Keratinocyte (primary cell): ENCODE results near the gene GPBP1. TPM values are rescaled to one million over a fixed set of nuclear protein-coding genes. Genes with fewer than 3 reads are reported as not detected.
A peak's percentile ranks its signal among the peaks of the same experiment; 100 is the strongest.

Experiments used
- DNase-seq: peaks from one replicate; pipeline ENCODE4 v3.0.0-alpha.2; 2011; ENCODE audit warnings: low read depth, missing footprints, low spot score
- FAIRE-seq: peaks from 2 replicates; lab custom pipeline; 2011; peaks lifted over from hg19 to GRCh38; lab: Jason Lieb, UNC
- H2AFZ ChIP-seq: 2 replicates; pipeline ENCODE4 v1.6.0; 2012; ENCODE audit warnings: low read length, control low read depth, inconsistent platforms; ENCODE audit not compliant: control insufficient read depth
- H3K27ac ChIP-seq: 2 replicates; pipeline ENCODE4 v1.5.1; 2011; ENCODE audit warnings: low read length; ENCODE audit not compliant: control insufficient read depth, insufficient read depth
- H3K27me3 ChIP-seq: 3 replicates; pipeline ENCODE4 v1.6.0; 2011; ENCODE audit warnings: low read length; ENCODE audit not compliant: control insufficient read depth, insufficient read depth; ENCODE audit errors: extremely low read depth
- H3K36me3 ChIP-seq, 2 experiments: 2 replicates in 1 of 2; 3 replicates in 1 of 2; pipeline ENCODE4 v1.5.1; 2011; ENCODE audit warnings: low read length in 2 of 2, mild to moderate bottlenecking in 1 of 2; ENCODE audit not compliant: control insufficient read depth in 2 of 2, insufficient read depth in 2 of 2; ENCODE audit errors: extremely low read depth in 1 of 2
- H3K4me1 ChIP-seq: 3 replicates; pipeline ENCODE4 v1.5.1; 2011; ENCODE audit warnings: low read length; ENCODE audit not compliant: control insufficient read depth, insufficient read depth; ENCODE audit errors: extremely low read depth
- H3K4me2 ChIP-seq: 3 replicates; pipeline ENCODE4 v1.6.0; 2011; ENCODE audit warnings: low read depth, low read length; ENCODE audit not compliant: control insufficient read depth, insufficient read depth; ENCODE audit errors: extremely low read depth
- H3K4me3 ChIP-seq, 3 experiments: fragments of 200-600 bp in 1 of 3; sonication (generic) in 1 of 3; 2 replicates in 2 of 3; 3 replicates in 1 of 3; pipeline ENCODE4 v1.5.1; 2011 to 2016; ENCODE audit warnings: low read length in 3 of 3, mild to moderate bottlenecking in 3 of 3, control low read depth in 2 of 3, inconsistent platforms in 1 of 3, low read depth in 1 of 3, mixed read lengths in 1 of 3, mixed run types in 1 of 3, moderate library complexity in 1 of 3; ENCODE audit not compliant: control insufficient read depth in 2 of 3, insufficient read depth in 2 of 3; ENCODE audit errors: extremely low read depth in 1 of 3
- H3K79me2 ChIP-seq: 2 replicates; pipeline ENCODE4 v1.6.0; 2012; ENCODE audit warnings: low read length; ENCODE audit not compliant: control insufficient read depth, insufficient read depth
- H3K9ac ChIP-seq: 3 replicates; pipeline ENCODE4 v1.6.0; 2011; ENCODE audit warnings: low read length; ENCODE audit not compliant: control insufficient read depth, insufficient read depth; ENCODE audit errors: extremely low read depth
- H3K9me1 ChIP-seq: 3 replicates; pipeline ENCODE4 v1.6.0; 2011; ENCODE audit warnings: low read length; ENCODE audit not compliant: control insufficient read depth, insufficient read depth; ENCODE audit errors: extremely low read depth
- H3K9me3 ChIP-seq: 2 replicates; pipeline ENCODE4 v1.5.1; 2012; ENCODE audit warnings: low read depth, low read length; ENCODE audit not compliant: control insufficient read depth
- H4K20me1 ChIP-seq: 3 replicates; pipeline ENCODE4 v1.6.0; 2011; ENCODE audit warnings: low read length; ENCODE audit not compliant: control insufficient read depth, insufficient read depth; ENCODE audit errors: extremely low read depth
- CTCF ChIP-seq, 3 experiments: IDR thresholded peaks in 1 of 3; conservative IDR thresholded peaks in 1 of 3; optimal IDR thresholded peaks in 1 of 3; 2 replicates in 2 of 3; 3 replicates in 1 of 3; pipeline versions ENCODE3 to v1.5.1; 2011; ENCODE audit warnings: low read length in 3 of 3, mild to moderate bottlenecking in 3 of 3, moderate library complexity in 2 of 3, control low read depth in 1 of 3, inconsistent platforms in 1 of 3; ENCODE audit not compliant: insufficient read depth in 2 of 3; ENCODE audit errors: extremely low read depth in 1 of 3
- EZH2 ChIP-seq: IDR thresholded peaks from one replicate; pipeline ENCODE4 v1.6.1; 2012; ENCODE audit warnings: inconsistent platforms, mild to moderate bottlenecking, low read length, moderate library complexity
- dilution Hi-C: fragments of 300-500 bp; cut with MboI; formaldehyde crosslinking; loops from one replicate; pipeline ENCODE4 v1.7.0; 2020; ENCODE audit warnings: low sequenced_read_pairs; ENCODE audit not compliant: extremely low pct_ligation_motif_present
- polyA plus RNA-seq, 5 experiments: library from polyadenylated mRNA; depleted of rRNA in 3 of 5; stranded (reverse) in 3 of 5; stranded (forward) in 1 of 5; unstranded in 1 of 5; fragments of >200 nt; gene quantifications; 1 replicate in 1 of 5; 2 replicates in 3 of 5; 3 replicates in 1 of 5; pipeline versions ENCODE4 v1.2.1 to v1.2.3, GENCODE V29; 2011 to 2012; ENCODE audit warnings: missing spikeins in 2 of 5, low read depth in 1 of 5, low replicate concordance in 1 of 5

Gene GPBP1
- polyA plus RNA-seq, 1 donor (not counting 4 experiments of a cell fraction or from before 2014, with no cell fraction given) = 44.1 TPM

GRCh38 chr5:57199866-57200265 is 26.0 kb downstream of the GPBP1 start:
- H3K27me3 ChIP-seq = no peaks in the 10 kb centered on the region
- no peak for FAIRE-seq
- peaks cover 0 to 4% of the 10 kb centered on the region in 2 experiments for H3K36me3 ChIP-seq
- peaks cover 13% of the 10 kb centered on the region for H4K20me1 ChIP-seq
- H3K9me3 ChIP-seq = no peaks in the 10 kb centered on the region
- peak overlapping the region; percentile 56 for H3K27ac ChIP-seq
- H3K9ac ChIP-seq = peak overlapping the region; percentile 33
- dilution Hi-C loops = no loop called here
- TF ChIP-seq CTCF (optimal IDR thresholded peaks at IDR 0.05 in 1 of 3, IDR thresholded peaks at IDR 0.05 in 1 of 3, conservative IDR thresholded peaks at IDR 0.05 in 1 of 3; ENCODE audit: extremely low read depth in 1 of 3, insufficient read depth in 2 of 3, low read length in 3 of 3) (no peak), EZH2 (no peak)
- H3K4me3 ChIP-seq = peak overlapping the region in 2 of 3 experiments; percentile 53 to 54
- peak overlapping the region; percentile 75 for H3K4me2 ChIP-seq
- H3K79me2 ChIP-seq = peaks cover 96% of the 10 kb centered on the region
- H3K9me1 ChIP-seq = no peaks in the 10 kb centered on the region
- peaks cover 13% of the 10 kb centered on the region for H3K4me1 ChIP-seq
- no peak for DNase-seq
- no peak overlapping the region for H2AFZ ChIP-seq

- Histone ChIP-seq H2AFZ (no peak overlapping the region), H3K36me3 (no peaks in the 10 kb centered on the region), H3K9me3 (no peaks in the 10 kb centered on the region), H3K9me1 (no peaks in the 10 kb centered on the region), H3K4me1 (peaks cover 13% of the 10 kb centered on the region), H3K27me3 (no peaks in the 10 kb centered on the region), H3K9ac (no peak overlapping the region), H3K4me3 (no peak overlapping the region), H3K79me2 (peaks cover 97% of the 10 kb centered on the region), H3K4me2 (no peak overlapping the region), H4K20me1 (peaks cover 4% of the 10 kb centered on the region), H3K27ac (no peak overlapping the region)
- dilution Hi-C loops = no loop called here
- no peak for FAIRE-seq
- DNase-seq = no peak
- no peak for TF ChIP-seq EZH2
- TF ChIP-seq CTCF (optimal IDR thresholded peaks at IDR 0.05 in 1 of 3, IDR thresholded peaks at IDR 0.05 in 1 of 3, conservative IDR thresholded peaks at IDR 0.05 in 1 of 3; ENCODE audit: extremely low read depth in 1 of 3, insufficient read depth in 2 of 3, low read length in 3 of 3) = no peak
Observed at GRCh38 chr5:57202811-57203210, 29.0 kb downstream of the GPBP1 start.
